Epithelial cell of prostate (primary cell): ENCODE measurements around the gene GRIN3B.

ENCODE experiments used
- DNase-seq: peaks from one replicate; pipeline ENCODE4 v3.0.0-alpha.2; 2011; ENCODE audit warnings: low read depth, low spot score
- H3K27ac ChIP-seq: fragments of 450-650 bp; 2 replicates; pipeline ENCODE4 v1.5.1; 2017; ENCODE audit warnings: mild to moderate bottlenecking

GRIN3B gene

DNA sequence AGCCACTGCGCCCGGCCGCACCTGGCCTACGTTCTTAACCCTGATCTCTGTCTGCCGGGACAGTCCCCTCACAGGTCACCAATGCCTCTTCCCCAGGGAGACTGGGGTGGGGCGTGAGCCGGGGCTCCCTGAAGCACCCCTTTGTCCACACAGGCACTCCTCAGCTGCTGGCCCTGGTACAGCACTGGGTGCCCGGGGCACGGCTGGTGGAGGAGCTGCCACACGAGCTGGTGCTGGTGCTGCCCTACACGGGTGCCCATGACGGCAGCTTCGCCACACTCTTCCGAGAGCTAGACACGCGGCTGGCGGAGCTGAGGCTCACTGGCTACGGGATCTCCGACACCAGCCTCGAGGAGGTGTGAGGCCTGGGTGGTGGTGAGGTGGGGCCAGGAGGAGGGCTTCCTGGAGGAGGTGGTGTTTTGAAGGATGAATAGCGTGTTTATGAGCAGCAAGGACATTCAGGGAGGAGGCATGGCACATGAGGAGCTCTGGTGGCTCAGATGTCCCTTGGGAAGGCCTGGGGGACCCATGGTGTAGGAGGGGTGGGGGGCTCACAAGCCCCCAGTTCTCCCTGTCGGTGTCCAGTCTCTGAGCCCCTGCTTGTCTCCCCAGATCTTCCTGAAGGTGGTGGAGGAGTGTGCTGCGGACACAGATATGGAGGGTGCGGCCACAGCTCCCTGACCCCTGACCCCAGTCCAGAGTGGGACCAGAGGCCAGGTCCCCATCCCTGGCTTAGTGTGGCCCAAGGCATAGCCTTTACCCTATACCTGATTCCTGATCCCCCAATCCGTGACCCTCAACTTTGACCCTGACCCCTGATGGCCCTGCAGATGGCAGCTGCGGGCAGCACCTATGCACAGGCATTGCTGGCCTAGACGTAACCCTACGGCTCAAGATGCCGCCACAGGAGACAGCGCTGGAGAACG, 53.2 kb downstream of the GRIN3B start:
- DNase-seq: no peak
- no peak overlapping the region for H3K27ac ChIP-seq

DNA sequence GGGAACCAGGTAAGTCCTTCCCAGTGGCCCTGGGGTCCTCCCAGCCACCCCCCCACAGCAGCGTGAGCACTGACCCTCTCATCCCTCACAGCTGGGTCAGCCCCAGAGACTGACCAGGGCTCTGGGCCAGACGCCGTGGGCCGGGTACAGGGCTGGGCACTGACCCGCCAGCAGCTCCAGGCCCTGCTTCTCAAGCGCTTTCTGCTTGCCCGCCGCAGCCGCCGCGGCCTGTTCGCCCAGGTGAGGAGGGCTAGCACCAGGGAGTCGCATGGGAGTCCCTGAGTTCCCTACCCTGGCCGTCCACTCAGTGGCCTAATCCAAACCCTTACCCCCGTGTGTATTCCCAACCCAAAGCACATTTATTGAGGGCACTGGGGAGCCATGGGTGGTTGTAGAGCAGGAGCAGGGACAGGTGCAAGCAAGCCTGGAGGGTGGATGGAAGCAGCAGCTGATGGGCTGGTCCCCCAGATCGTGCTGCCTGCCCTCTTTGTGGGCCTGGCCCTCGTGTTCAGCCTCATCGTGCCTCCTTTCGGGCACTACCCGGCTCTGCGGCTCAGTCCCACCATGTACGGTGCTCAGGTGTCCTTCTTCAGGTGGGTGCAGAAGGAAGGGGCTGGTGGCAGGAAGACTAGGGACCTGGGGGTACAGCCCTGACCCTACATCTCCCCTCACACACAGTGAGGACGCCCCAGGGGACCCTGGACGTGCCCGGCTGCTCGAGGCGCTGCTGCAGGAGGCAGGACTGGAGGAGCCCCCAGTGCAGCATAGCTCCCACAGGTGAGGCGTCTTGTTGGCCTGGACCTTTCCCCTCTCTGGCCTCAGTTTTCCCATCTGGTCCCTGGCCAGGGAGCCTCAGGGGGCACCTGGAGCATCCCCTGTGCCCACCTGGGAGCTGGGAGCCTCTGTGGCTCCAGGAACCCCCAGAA, 54.1 kb downstream of the GRIN3B start:
- no peak for DNase-seq
- H3K27ac ChIP-seq: no peak overlapping the region

DNA sequence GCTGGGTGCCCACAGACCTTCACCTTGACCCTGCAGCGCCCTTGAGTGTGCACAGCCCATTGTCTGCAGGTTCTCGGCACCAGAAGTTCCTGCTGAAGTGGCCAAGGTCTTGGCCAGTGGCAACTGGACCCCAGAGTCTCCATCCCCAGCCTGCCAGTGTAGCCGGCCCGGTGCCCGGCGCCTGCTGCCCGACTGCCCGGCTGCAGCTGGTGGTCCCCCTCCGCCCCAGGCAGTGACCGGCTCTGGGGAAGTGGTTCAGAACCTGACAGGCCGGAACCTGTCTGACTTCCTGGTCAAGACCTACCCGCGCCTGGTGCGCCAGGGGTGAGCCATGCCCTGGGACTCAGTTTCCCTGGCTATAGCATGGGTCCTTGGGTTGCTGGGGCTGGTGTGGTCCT, 54.8 kb downstream of the GRIN3B start:
- no peak overlapping the region for H3K27ac ChIP-seq
- DNase-seq: no peak

DNA sequence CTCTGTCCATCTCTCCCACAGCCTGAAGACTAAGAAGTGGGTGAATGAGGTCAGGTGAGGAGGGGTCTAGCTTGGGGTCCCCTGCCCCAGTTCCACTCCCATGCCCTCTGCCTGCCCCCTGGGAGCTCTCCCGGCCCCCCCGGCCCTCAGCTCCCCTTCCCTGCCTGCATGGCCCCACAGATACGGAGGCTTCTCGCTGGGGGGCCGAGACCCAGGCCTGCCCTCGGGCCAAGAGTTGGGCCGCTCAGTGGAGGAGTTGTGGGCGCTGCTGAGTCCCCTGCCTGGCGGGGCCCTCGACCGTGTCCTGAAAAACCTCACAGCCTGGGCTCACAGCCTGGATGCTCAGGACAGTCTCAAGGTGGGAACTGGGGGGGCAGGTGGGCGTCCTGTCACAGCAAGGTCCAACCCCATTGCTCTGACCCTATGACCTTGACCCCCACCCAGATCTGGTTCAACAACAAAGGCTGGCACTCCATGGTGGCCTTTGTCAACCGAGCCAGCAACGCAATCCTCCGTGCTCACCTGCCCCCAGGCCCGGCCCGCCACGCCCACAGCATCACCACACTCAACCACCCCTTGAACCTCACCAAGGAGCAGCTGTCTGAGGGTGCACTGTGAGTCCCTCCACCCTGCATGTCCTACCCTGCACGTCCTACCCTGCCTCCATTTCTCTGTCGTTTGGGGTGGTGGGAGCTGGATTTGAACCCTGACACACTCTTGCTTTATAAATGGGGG, 55.8 kb downstream of the GRIN3B start:
- H3K27ac ChIP-seq: no peak overlapping the region
- no peak for DNase-seq

DNA sequence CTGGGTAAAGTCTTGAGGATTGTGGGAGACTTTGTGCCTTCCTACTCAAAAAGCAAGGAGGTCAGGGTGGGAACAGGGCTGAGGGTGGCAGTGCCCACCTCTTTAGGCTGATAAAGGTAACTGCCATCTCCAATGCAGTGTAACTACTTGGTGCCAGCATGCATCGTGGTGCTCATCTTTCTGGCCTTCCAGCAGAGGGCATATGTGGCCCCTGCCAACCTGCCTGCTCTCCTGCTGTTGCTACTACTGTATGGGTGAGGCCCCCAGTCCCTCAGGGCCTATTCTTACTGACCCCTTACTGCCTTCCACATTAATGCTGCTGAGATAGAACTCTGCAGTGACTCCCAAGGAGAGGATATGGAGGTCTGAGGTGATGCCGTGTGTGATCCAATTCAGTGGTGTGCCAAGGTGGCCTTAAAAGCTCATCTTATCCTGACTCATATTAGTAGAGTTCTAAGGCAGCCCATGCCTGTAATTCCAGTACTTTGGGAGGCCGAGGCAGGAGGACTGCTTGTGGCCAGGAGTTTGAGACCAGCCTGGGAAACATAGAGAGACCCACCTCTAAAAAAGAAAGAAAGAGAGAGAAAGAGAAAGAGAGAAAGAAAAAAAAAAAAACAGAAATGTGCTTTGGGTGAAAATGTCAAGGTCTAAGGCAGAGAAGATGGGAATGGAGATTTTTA, 57.1 kb downstream of the GRIN3B start:
- no peak for DNase-seq
- no peak overlapping the region for H3K27ac ChIP-seq

DNA sequence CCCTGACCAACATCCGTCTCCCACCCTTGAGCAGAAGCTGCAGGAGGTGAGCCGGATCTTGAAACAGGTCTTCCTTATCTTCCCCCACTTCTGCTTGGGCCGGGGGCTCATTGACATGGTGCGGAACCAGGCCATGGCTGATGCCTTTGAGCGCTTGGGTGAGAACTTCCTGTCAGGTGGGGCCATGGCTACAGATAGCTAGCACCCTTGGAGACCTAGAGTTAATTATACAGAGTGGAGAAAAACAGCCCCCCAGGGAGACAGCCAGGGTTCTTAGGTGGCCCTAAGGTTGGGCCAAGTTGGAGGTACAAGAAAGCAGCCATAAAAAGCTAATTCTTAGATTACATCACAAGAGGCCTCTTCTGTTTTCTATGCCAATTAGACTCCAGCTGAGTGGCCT, 57.9 kb downstream of the GRIN3B start:
- H3K27ac ChIP-seq: no peak overlapping the region
- no peak for DNase-seq
